Ishikawa (cell line): ENCODE results near the gene AP1S3.

Source experiments
- CEBPB ChIP-seq: IDR thresholded peaks from 2 replicates; pipeline ENCODE4 v1.6.1; 2012
- CREB1 ChIP-seq: IDR thresholded peaks from 2 replicates; pipeline ENCODE4 v1.6.1; 2012; ENCODE audit warnings: low read depth
- EGR1 ChIP-seq: IDR thresholded peaks from 2 replicates; pipeline ENCODE4 v1.6.1; 2012
- EP300 ChIP-seq: IDR thresholded peaks from 2 replicates; pipeline ENCODE4 v1.6.1; 2012; ENCODE audit warnings: borderline replicate concordance
- FOXM1 ChIP-seq: IDR thresholded peaks from 2 replicates; pipeline ENCODE4 v1.6.1; 2012; ENCODE audit warnings: low read depth, borderline replicate concordance
- NFIC ChIP-seq: IDR thresholded peaks from 2 replicates; pipeline ENCODE4 v1.6.1; 2012
- RAD21 ChIP-seq: IDR thresholded peaks from 2 replicates; pipeline ENCODE4 v1.6.1; 2012; ENCODE audit warnings: low read depth
- TAF1 ChIP-seq: IDR thresholded peaks from 2 replicates; pipeline ENCODE4 v1.6.1; 2012; ENCODE audit warnings: low read depth, mild to moderate bottlenecking
- TCF12 ChIP-seq: IDR thresholded peaks from 2 replicates; pipeline ENCODE4 v1.6.1; 2012; ENCODE audit warnings: low read depth
- TEAD4 ChIP-seq: IDR thresholded peaks from 2 replicates; pipeline ENCODE4 v1.6.1; 2012
- YY1 ChIP-seq: IDR thresholded peaks from 2 replicates; pipeline ENCODE4 v1.6.1; 2012; ENCODE audit warnings: low read depth
- ZBTB7A ChIP-seq: IDR thresholded peaks from 2 replicates; pipeline ENCODE4 v1.6.1; 2012; ENCODE audit warnings: low read depth
- TF ChIP-seq, protein P1 (sequence below): IDR thresholded peaks from 2 replicates; pipeline ENCODE4 v1.6.1; 2012
- TF ChIP-seq, protein P2 (sequence below): IDR thresholded peaks from 2 replicates; pipeline ENCODE4 v1.6.1; 2012; ENCODE audit warnings: low read depth, mild to moderate bottlenecking
- TF ChIP-seq, protein P3 (sequence below): IDR thresholded peaks from 2 replicates; pipeline ENCODE4 v1.6.1; 2012

Gene AP1S3

DNA sequence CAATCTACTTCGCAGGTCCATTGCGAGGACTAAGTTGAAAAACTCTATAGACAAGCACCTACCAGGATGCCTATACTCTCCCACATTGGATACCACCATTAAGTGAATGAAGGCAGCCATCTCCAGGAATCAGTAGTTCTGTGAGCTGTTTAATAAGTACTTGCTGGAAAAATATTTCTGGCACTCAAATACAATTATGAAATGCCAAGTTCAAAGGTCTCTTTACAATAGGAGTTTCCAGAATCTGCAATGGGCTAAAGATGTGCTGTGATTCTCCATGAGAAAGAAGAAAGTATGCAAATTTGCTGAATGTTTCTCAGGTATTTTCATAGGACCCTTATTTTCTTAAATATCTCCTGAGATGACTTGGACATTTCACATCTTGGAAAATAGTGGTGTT lies 103.0 kb downstream of the AP1S3 start:
- no peak for TF ChIP-seq CEBPB
- TF ChIP-seq, protein P1, sequence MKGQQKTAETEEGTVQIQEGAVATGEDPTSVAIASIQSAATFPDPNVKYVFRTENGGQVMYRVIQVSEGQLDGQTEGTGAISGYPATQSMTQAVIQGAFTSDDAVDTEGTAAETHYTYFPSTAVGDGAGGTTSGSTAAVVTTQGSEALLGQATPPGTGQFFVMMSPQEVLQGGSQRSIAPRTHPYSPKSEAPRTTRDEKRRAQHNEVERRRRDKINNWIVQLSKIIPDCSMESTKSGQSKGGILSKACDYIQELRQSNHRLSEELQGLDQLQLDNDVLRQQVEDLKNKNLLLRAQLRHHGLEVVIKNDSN = no peak
- no peak for TF ChIP-seq TAF1
- TF ChIP-seq NFIC = no peak
- TF ChIP-seq YY1 = no peak
- no peak for TF ChIP-seq TCF12
- TF ChIP-seq EP300 = no peak
- TF ChIP-seq, protein P2, sequence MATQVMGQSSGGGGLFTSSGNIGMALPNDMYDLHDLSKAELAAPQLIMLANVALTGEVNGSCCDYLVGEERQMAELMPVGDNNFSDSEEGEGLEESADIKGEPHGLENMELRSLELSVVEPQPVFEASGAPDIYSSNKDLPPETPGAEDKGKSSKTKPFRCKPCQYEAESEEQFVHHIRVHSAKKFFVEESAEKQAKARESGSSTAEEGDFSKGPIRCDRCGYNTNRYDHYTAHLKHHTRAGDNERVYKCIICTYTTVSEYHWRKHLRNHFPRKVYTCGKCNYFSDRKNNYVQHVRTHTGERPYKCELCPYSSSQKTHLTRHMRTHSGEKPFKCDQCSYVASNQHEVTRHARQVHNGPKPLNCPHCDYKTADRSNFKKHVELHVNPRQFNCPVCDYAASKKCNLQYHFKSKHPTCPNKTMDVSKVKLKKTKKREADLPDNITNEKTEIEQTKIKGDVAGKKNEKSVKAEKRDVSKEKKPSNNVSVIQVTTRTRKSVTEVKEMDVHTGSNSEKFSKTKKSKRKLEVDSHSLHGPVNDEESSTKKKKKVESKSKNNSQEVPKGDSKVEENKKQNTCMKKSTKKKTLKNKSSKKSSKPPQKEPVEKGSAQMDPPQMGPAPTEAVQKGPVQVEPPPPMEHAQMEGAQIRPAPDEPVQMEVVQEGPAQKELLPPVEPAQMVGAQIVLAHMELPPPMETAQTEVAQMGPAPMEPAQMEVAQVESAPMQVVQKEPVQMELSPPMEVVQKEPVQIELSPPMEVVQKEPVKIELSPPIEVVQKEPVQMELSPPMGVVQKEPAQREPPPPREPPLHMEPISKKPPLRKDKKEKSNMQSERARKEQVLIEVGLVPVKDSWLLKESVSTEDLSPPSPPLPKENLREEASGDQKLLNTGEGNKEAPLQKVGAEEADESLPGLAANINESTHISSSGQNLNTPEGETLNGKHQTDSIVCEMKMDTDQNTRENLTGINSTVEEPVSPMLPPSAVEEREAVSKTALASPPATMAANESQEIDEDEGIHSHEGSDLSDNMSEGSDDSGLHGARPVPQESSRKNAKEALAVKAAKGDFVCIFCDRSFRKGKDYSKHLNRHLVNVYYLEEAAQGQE = no peak
- TF ChIP-seq EGR1 = no peak
- no peak for TF ChIP-seq RAD21
- TF ChIP-seq TEAD4 = no peak
- TF ChIP-seq, protein P3, sequence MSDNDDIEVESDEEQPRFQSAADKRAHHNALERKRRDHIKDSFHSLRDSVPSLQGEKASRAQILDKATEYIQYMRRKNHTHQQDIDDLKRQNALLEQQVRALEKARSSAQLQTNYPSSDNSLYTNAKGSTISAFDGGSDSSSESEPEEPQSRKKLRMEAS = no peak
- TF ChIP-seq FOXM1 = no peak
- TF ChIP-seq ZBTB7A = no peak
- no peak for TF ChIP-seq CREB1

DNA sequence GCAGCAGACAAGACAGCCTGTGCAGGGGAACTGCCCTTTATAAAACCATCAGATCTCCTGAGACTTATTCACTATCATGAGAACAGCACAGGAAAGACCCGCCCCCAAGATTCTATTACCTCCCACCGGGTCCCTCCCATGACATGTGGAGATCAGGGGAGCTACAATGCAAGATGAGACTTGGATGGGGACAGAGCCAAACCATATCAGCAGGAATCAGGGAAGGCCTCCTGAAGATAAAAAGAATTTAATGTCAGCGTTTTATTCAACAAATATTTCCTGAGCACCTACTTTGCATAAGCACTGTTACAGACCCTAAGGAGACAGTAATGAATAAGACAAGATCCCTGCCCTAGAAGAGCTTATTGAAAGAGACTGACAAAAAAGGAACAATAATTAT lies 105.0 kb downstream of the AP1S3 start:
- TF ChIP-seq FOXM1 (no peak), TAF1 (no peak), EGR1 (no peak), NFIC (no peak)
- TF ChIP-seq, protein P3 = no peak
- TF ChIP-seq, protein P1 = no peak

DNA sequence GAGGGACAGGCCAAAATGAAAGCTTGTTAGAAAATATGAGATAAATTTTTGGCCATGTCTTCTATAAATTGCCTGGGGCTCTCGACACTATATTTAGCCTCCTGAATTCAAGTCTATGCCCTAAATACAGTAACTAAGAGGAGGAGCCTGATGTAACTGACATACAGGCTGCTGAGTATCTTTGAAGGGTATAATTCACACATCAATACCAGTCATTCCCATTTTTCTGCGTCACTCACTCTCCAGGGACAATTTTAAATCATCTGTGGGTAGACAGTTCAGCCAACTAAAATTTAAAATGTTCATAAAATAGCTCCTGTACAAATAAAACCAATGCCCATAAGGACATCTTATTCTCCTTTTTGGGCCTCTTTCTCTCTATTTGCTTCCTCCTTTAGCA lies 105.9 kb downstream of the AP1S3 start:
- TF ChIP-seq, protein P2 = no peak
- no peak for TF ChIP-seq EP300
- TF ChIP-seq TAF1 = no peak
- TF ChIP-seq CEBPB = no peak
- TF ChIP-seq, protein P3 = no peak
- no peak for TF ChIP-seq NFIC
- TF ChIP-seq CREB1 = no peak
- no peak for TF ChIP-seq RAD21
- TF ChIP-seq ZBTB7A = no peak
- TF ChIP-seq TCF12 = no peak
- no peak for TF ChIP-seq EGR1
- no peak for TF ChIP-seq YY1
- TF ChIP-seq FOXM1 = no peak
- no peak for TF ChIP-seq TEAD4
- TF ChIP-seq, protein P1 = no peak

DNA sequence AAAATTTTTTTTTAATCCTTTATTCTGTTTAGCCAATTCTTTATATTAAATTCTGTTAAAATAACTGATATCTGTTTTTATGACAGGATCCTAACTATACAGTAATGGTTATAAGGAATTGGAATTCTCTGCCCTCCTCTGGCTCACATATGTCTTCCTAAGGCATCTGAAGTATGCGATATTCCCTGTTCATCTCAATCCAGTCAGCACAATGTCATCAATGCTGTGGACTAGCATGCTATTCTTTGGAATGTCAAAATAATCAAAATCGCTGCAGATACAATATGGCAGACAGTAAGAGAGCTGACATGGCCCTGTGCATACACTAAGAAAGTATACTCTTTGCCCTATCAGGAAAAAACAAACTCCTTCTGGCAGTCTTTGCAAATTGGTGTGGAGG lies 107.6 kb downstream of the AP1S3 start:
- no peak for TF ChIP-seq TEAD4
- TF ChIP-seq, protein P2 = no peak
- TF ChIP-seq EP300 = no peak
- TF ChIP-seq NFIC = no peak
- no peak for TF ChIP-seq CREB1
- no peak for TF ChIP-seq YY1
- TF ChIP-seq CEBPB = no peak
- TF ChIP-seq, protein P1 = no peak
- no peak for TF ChIP-seq EGR1
- TF ChIP-seq FOXM1 = no peak
- TF ChIP-seq TAF1 = no peak
- TF ChIP-seq RAD21 = no peak
- TF ChIP-seq, protein P3 = no peak
- no peak for TF ChIP-seq ZBTB7A
- TF ChIP-seq TCF12 = no peak
